Keratinocyte (primary cell): ENCODE measurements around the gene ZNF385A. TPM values are rescaled to one million over a fixed set of nuclear protein-coding genes. Genes with fewer than 3 reads are reported as not detected.

ENCODE experiments used
- DNase-seq: peaks from one replicate; pipeline ENCODE4 v3.0.0-alpha.2; 2011; ENCODE audit warnings: low read depth, missing footprints, low spot score
- FAIRE-seq: peaks from 2 replicates; lab custom pipeline; 2011; peaks lifted over from hg19 to GRCh38; lab: Jason Lieb, UNC
- H2AFZ ChIP-seq: 2 replicates; pipeline ENCODE4 v1.6.0; 2012; ENCODE audit warnings: low read length, control low read depth, inconsistent platforms; ENCODE audit not compliant: control insufficient read depth
- H3K27ac ChIP-seq: 2 replicates; pipeline ENCODE4 v1.5.1; 2011; ENCODE audit warnings: low read length; ENCODE audit not compliant: control insufficient read depth, insufficient read depth
- H3K27me3 ChIP-seq: 3 replicates; pipeline ENCODE4 v1.6.0; 2011; ENCODE audit warnings: low read length; ENCODE audit not compliant: control insufficient read depth, insufficient read depth; ENCODE audit errors: extremely low read depth
- H3K36me3 ChIP-seq, 2 experiments: 2 replicates in 1 of 2; 3 replicates in 1 of 2; pipeline ENCODE4 v1.5.1; 2011; ENCODE audit warnings: low read length in 2 of 2, mild to moderate bottlenecking in 1 of 2; ENCODE audit not compliant: control insufficient read depth in 2 of 2, insufficient read depth in 2 of 2; ENCODE audit errors: extremely low read depth in 1 of 2
- H3K4me1 ChIP-seq: 3 replicates; pipeline ENCODE4 v1.5.1; 2011; ENCODE audit warnings: low read length; ENCODE audit not compliant: control insufficient read depth, insufficient read depth; ENCODE audit errors: extremely low read depth
- H3K4me2 ChIP-seq: 3 replicates; pipeline ENCODE4 v1.6.0; 2011; ENCODE audit warnings: low read depth, low read length; ENCODE audit not compliant: control insufficient read depth, insufficient read depth; ENCODE audit errors: extremely low read depth
- H3K4me3 ChIP-seq, 3 experiments: fragments of 200-600 bp in 1 of 3; sonication (generic) in 1 of 3; 2 replicates in 2 of 3; 3 replicates in 1 of 3; pipeline ENCODE4 v1.5.1; 2011 to 2016; ENCODE audit warnings: low read length in 3 of 3, mild to moderate bottlenecking in 3 of 3, control low read depth in 2 of 3, inconsistent platforms in 1 of 3, low read depth in 1 of 3, mixed read lengths in 1 of 3, mixed run types in 1 of 3, moderate library complexity in 1 of 3; ENCODE audit not compliant: control insufficient read depth in 2 of 3, insufficient read depth in 2 of 3; ENCODE audit errors: extremely low read depth in 1 of 3
- H3K79me2 ChIP-seq: 2 replicates; pipeline ENCODE4 v1.6.0; 2012; ENCODE audit warnings: low read length; ENCODE audit not compliant: control insufficient read depth, insufficient read depth
- H3K9ac ChIP-seq: 3 replicates; pipeline ENCODE4 v1.6.0; 2011; ENCODE audit warnings: low read length; ENCODE audit not compliant: control insufficient read depth, insufficient read depth; ENCODE audit errors: extremely low read depth
- H3K9me1 ChIP-seq: 3 replicates; pipeline ENCODE4 v1.6.0; 2011; ENCODE audit warnings: low read length; ENCODE audit not compliant: control insufficient read depth, insufficient read depth; ENCODE audit errors: extremely low read depth
- H3K9me3 ChIP-seq: 2 replicates; pipeline ENCODE4 v1.5.1; 2012; ENCODE audit warnings: low read depth, low read length; ENCODE audit not compliant: control insufficient read depth
- H4K20me1 ChIP-seq: 3 replicates; pipeline ENCODE4 v1.6.0; 2011; ENCODE audit warnings: low read length; ENCODE audit not compliant: control insufficient read depth, insufficient read depth; ENCODE audit errors: extremely low read depth
- CTCF ChIP-seq, 3 experiments: IDR thresholded peaks in 1 of 3; conservative IDR thresholded peaks in 1 of 3; optimal IDR thresholded peaks in 1 of 3; 2 replicates in 2 of 3; 3 replicates in 1 of 3; pipeline versions ENCODE3 to v1.5.1; 2011; ENCODE audit warnings: low read length in 3 of 3, mild to moderate bottlenecking in 3 of 3, moderate library complexity in 2 of 3, control low read depth in 1 of 3, inconsistent platforms in 1 of 3; ENCODE audit not compliant: insufficient read depth in 2 of 3; ENCODE audit errors: extremely low read depth in 1 of 3
- EZH2 ChIP-seq: IDR thresholded peaks from one replicate; pipeline ENCODE4 v1.6.1; 2012; ENCODE audit warnings: inconsistent platforms, mild to moderate bottlenecking, low read length, moderate library complexity
- dilution Hi-C: fragments of 300-500 bp; cut with MboI; formaldehyde crosslinking; loops from one replicate; pipeline ENCODE4 v1.7.0; 2020; ENCODE audit warnings: low sequenced_read_pairs; ENCODE audit not compliant: extremely low pct_ligation_motif_present
- polyA plus RNA-seq, 5 experiments: library from polyadenylated mRNA; depleted of rRNA in 3 of 5; stranded (reverse) in 3 of 5; stranded (forward) in 1 of 5; unstranded in 1 of 5; fragments of >200 nt; gene quantifications; 1 replicate in 1 of 5; 2 replicates in 3 of 5; 3 replicates in 1 of 5; pipeline versions ENCODE4 v1.2.1 to v1.2.3, GENCODE V29; 2011 to 2012; ENCODE audit warnings: missing spikeins in 2 of 5, low read depth in 1 of 5, low replicate concordance in 1 of 5

The ZNF385A gene
- polyA plus RNA-seq, 1 donor (not counting 4 experiments of a cell fraction or from before 2014, with no cell fraction given): 11.4 TPM

GRCh38 chr12:54405106-54405505 lies 20.6 kb upstream of the ZNF385A start:
- H3K27ac ChIP-seq: no peak overlapping the region
- FAIRE-seq (no peak), DNase-seq (no peak)
- H3K4me2 ChIP-seq: no peak overlapping the region
- H3K9me1 ChIP-seq: no peaks in the 10 kb centered on the region
- H4K20me1 ChIP-seq: no peaks in the 10 kb centered on the region
- dilution Hi-C loops: no loop called here
- H3K4me1 ChIP-seq: no peaks in the 10 kb centered on the region
- peaks cover 3% of the 10 kb centered on the region for H3K79me2 ChIP-seq
- no peak overlapping the region for H3K9ac ChIP-seq
- TF ChIP-seq EZH2 (no peak), CTCF (optimal IDR thresholded peaks at IDR 0.05 in 1 of 3, IDR thresholded peaks at IDR 0.05 in 1 of 3, conservative IDR thresholded peaks at IDR 0.05 in 1 of 3; ENCODE audit: extremely low read depth in 1 of 3, insufficient read depth in 2 of 3, low read length in 3 of 3) (no peak)
- H3K4me3 ChIP-seq: no peak overlapping the region
- H3K9me3 ChIP-seq: no peaks in the 10 kb centered on the region
- H3K27me3 ChIP-seq: no peaks in the 10 kb centered on the region
- H2AFZ ChIP-seq: no peak overlapping the region
- H3K36me3 ChIP-seq: peaks cover 74 to 78% of the 10 kb centered on the region in 2 experiments

GRCh38 chr12:54404061-54405004 lies 19.8 kb upstream of the ZNF385A start:
- Histone ChIP-seq H3K79me2 (peaks cover 1% of the 10 kb centered on the region), H3K4me2 (no peak overlapping the region), H3K27me3 (no peaks in the 10 kb centered on the region), H3K9me3 (no peaks in the 10 kb centered on the region), H3K9me1 (no peaks in the 10 kb centered on the region), H3K27ac (no peak overlapping the region), H3K9ac (no peak overlapping the region), H3K4me1 (no peaks in the 10 kb centered on the region), H3K36me3 (peaks cover 79% of the 10 kb centered on the region in 2 experiments), H4K20me1 (no peaks in the 10 kb centered on the region), H3K4me3 (no peak overlapping the region), H2AFZ (no peak overlapping the region)
- peak; percentile 74 to 99 (median 93) for TF ChIP-seq CTCF (optimal IDR thresholded peaks at IDR 0.05 in 1 of 3, IDR thresholded peaks at IDR 0.05 in 1 of 3, conservative IDR thresholded peaks at IDR 0.05 in 1 of 3; ENCODE audit: extremely low read depth in 1 of 3, insufficient read depth in 2 of 3, low read length in 3 of 3)
- no peak for TF ChIP-seq EZH2
- dilution Hi-C loops: no loop called here
- DNase-seq: no peak
- FAIRE-seq: peak; percentile 55
